CD4-positive, alpha-beta T cell treated with Interleukin-21 for 1 hour (primary cell): ENCODE measurements around the gene COPZ1.

Source experiments
- DNase-seq: peaks from one replicate; pipeline ENCODE4 v3.0.0-alpha.2; 2020

The COPZ1 gene

DNA sequence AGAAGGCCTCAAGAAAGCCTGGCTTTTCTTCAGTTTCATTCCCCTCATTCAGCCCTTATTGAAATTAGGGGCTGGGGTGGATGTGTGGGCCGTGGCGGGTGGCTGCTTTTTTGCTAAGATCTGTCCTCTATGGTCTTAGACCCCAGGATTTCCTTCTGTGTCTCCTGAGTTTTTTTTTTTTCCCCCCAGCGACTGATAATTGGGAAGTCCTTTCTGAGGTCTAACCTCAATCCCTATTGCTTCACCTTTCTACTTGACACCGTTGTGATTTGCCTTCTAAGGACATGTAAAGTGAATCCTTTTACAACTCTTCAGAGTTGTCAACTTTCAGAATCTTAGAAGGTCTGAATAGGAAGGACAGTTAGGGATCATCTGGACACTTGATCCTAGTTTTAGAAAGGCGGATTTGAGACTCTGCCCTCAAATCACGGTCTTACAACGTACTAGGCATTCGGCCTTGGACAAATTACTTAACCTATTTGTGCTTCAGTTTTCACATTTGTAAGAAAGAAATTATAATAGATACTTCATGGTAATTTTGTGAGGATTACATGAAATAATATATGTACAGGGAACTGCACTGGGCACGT, 34.9 kb downstream of the COPZ1 start:
- DNase-seq = no peak

DNA sequence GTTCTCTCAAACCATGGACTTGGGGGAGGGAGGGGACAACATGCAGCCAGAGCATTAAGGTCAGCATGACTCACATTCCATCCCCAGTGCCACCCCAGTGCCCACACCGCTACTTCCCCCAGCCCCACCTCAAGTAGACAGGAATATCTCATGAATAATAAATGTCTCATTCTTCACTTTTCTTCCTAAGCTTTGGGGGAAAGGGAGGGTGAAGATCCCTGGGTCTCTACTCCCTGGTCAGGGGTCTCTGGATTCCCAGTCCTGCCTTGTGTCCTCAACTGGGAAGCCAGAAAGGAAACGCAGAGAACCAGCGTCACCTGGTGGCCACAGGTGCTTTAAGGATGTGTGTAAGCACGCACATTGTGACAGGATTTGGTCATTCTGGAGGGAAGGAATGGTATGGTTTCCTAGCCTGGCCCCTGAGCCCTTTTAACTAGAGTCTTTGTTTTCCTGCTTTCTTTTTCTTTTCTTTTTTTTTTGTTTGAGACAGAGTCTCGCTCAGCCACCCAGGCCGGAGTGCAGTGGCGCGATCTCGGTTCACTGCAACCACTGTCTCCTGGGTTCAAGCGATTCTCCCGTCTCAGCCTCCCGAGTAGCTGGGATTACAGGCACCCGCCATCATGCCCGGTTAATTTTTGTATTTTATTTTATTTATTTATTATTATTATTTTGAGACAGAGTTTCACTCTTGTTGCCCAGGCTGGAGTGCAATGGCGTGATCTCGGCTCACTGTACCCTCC, 36.0 kb downstream of the COPZ1 start:
- peak; percentile 48 for DNase-seq

DNA sequence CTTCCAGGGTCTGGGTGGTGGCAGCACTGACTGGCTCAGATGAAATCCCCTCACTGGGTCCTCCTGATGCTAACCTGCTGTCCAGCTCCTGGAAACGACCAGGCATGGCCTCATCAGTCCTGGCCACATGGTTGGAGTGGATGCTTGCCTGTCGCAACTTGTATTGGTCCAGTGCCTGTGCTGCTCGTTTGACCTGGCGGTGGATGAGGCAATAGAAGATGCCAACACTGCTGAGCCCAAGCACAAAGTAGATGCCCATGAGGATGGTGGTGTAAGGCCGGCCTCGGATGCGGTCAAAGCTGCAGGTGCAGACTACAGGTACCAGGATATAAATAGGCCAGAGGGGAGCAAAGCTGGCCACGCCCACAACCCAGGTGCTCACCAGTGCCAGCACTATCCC, 38.1 kb downstream of the COPZ1 start:
- DNase-seq = no peak

DNA sequence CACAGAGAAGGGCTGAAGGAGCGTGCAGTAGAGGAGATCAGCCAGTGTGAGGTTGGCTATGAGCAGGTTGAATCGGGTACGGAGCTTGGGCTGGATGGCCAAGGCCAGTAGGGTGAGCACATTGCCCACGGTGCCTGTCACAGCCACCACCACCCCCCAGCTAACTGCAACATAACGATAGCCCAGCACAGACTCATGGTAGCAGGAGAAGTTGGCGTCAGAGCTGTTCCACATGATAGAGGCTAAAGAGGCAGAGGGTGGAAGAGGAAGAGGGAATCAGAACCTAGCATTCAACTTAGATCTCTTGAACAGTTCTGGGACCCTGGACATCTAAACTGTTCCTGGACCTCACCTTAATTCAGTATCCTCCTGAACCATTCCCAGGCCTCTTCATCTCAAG, 38.7 kb downstream of the COPZ1 start:
- DNase-seq = no peak

- peak; percentile 36 for DNase-seq
Observed at GRCh38 chr12:54364413-54364812, 39.5 kb downstream of the COPZ1 start, which contains the start of gene GPR84. Gene GPR84 (minus strand): TSS chr12:54364486. CDS start chr12:54363851, 635 bp downstream.

- no peak for DNase-seq
Observed at GRCh38 chr12:54368025-54368708, 43.2 kb downstream of the COPZ1 start.

- peak; percentile 89 for DNase-seq
Observed at GRCh38 chr12:54368709-54369596, 44.0 kb downstream of the COPZ1 start.

DNA sequence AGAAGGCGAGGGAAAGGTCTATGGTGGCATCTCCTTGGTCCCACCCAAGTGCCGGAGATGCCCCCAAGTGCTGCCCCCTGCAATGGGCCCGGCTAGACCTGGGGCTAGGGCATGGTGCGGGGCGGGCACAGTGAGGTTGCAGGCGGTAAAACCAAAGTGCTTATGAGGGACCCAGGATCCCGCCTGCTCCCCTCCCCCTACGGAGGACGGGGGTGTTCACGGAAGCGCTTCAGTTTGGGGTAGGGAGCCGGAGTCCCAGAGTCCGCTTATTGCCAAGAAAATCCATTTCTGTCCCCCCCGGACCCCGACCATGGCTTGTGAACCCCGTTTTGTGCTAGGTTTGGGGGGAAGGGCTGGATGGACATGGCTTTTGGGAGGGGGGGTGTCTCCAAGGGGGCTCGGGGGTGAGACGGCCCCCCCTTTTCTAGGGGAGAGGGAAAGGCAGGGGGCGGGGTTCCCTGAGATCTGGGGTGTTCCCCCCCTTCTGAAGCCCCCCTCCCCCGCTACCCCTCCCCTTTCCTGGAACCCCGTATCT, 44.7 kb downstream of the COPZ1 start:
- DNase-seq = no peak

GRCh38 chr12:54370171-54370730, 45.3 kb downstream of the COPZ1 start:
- DNase-seq = no peak

GRCh38 chr12:54371328-54372112, 46.6 kb downstream of the COPZ1 start:
- DNase-seq = no peak

DNA sequence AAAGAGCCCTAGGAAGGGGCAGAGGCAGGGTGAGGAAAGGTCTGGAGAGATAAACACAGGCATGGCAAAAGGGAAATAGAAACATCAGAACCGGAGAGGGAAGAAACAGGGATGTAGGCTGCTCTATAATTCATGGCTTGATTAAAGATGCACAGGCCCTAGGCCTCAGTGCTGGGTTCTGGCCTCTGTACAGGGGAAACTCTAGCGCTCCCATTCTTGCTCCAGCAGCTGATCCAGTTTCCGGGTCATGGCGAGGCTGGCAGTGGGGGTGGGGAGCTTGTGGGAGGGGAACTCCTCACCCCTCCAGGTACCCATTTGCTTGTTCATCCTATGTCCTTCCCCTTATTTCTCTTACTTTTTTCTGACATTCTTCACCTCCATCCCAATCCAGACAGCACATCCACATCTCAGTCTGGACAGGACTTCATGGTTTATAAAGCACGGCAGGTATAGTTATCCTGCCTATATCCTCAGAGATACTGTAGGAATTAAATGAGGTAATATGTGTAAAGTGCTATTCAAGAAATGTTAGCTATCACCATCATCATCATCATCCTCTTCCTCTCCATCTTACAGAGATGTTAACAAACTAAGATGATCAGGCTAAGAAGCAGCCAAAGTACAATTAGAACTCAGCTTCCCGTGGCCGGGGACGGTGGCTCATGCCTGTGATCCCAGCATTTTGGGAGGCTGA, 47.3 kb downstream of the COPZ1 start:
- DNase-seq = no peak

DNA sequence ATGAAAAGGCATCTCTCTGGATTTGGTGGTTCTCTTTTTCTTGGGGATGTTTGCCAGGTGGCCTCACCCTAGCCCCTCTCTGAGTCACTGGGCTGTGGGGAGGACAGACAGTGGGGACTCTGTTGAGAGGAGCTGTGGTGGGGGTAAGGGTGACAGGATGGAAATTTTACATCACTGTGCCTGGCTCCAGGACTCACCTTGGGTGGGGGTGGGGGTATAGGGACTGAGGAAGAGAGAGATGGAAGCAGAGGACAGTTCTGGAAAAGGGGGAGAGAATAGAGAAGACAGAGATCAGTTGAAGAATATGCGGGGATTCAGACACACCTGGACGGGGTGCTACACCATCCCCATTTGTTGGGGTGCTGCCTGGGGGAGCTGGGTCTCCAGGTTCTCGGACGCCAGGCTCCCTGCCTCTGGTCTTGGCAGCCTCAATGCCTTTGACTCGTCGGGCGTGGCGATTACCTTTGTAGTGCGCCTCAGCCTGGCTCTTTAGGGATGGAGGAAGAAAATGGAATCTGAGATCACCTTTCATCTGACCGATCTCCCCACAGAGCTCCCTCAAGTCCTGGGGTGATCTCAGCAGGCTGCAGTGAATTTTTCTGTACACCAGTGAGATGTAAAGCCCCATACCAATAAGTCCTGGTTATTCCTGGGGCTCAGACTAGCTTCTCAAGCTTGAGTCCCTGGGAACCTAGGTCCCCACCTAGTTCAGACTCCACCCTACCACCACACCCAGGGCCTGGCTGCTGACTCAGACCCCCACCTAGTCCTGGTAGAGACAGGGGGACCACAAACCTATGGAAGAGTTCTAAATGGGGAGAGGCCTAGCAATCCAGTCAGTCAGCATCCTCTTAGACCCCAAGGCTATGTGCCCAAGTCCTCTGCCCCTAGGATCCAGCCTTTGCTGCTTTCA, 49.0 kb downstream of the COPZ1 start:
- DNase-seq = no peak

- no peak for DNase-seq
Observed at GRCh38 chr12:54374562-54375258, 49.8 kb downstream of the COPZ1 start.

DNA sequence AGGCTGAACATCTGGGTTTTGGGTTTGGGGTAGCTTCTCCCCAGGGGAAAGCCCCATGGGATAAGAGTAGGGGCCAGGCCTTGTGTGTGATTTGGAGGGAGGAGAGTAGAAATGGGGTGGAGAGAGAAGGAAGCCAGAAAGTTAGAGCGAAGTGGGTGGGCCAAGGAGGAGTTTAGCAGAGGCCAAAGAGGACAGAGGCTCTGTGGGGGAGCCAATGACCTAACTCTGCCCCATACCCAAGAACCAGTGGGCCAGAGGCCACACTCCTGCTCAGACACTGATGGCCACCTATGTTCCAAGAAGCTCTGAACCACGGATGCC, 50.3 kb downstream of the COPZ1 start:
- DNase-seq = no peak

GRCh38 chr12:54376596-54376995, 51.7 kb downstream of the COPZ1 start:
- no peak for DNase-seq

DNA sequence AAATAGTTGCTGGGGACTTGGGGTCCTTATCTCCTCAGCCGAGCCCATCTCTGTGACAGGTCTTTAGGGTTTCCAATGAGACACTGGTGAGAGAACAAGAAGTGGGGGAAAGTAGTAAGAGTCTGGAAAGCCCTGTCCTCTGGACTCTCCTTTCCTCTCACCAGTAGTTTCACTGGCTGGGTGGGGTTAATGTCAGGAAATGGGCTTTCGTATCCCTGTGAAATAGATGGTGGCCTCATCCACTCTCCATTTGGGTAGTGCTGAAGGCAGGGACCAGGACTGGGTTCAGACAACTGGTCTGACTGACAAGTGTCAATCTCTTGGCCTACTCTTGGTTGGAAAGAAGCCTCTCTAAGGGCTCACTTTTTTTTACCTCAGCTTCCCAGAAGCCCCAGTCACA, 52.1 kb downstream of the COPZ1 start:
- DNase-seq = no peak

- no peak for DNase-seq
Observed at GRCh38 chr12:54377797-54378515, 53.0 kb downstream of the COPZ1 start.

GRCh38 chr12:54378796-54379397, 54.0 kb downstream of the COPZ1 start:
- DNase-seq = no peak
